OCI-LY7 (cell line): ENCODE data around the gene PHRF1. TPM values are rescaled to one million over a fixed set of nuclear protein-coding genes. Genes with fewer than 3 reads are reported as not detected.

Source experiments
- BruUV-seq: library from RNA; stranded (reverse); fragments of 400-500 nt; replicated peaks from 2 replicates; lab custom pipeline; 2021; lab: Mats Ljungman, UMichigan
- CTCF ChIA-PET: fragments of 300-600 bp; sonication (Branson Sonifier 250); formaldehyde crosslinking; loops from one replicate; lab custom pipeline; 2022; ENCODE audit warnings: antibody characterized with exemption; ENCODE audit not compliant: unreplicated experiment; lab: Charles Lee
- POLR2A ChIA-PET: fragments of 300-600 bp; sonication (Branson Sonifier 250); formaldehyde crosslinking; loops from one replicate; lab custom pipeline; 2022; ENCODE audit warnings: antibody characterized with exemption; lab: Charles Lee
- DNase-seq: peaks from one replicate; pipeline ENCODE4 v3.0.0-alpha.2; 2015; ENCODE audit warnings: low spot score
- H2AFZ ChIP-seq: fragments of 200-600 bp; sonication (generic), shearing (Covaris generic); 2 replicates; pipeline ENCODE4 v1.6.1; 2014; ENCODE audit warnings: mild to moderate bottlenecking, antibody characterized with exemption, low read length, moderate library complexity
- H3K27ac ChIP-seq: fragments of 200-600 bp; sonication (generic); 2 replicates; pipeline ENCODE4 v1.5.1; 2014; ENCODE audit warnings: mixed run types, low read depth, mild to moderate bottlenecking, moderate library complexity, low read length, inconsistent platforms; ENCODE audit not compliant: poor library complexity, severe bottlenecking
- H3K36me3 ChIP-seq: fragments of 200-600 bp; sonication (generic); 2 replicates; pipeline ENCODE4 v1.6.1; 2014; ENCODE audit warnings: mild to moderate bottlenecking, antibody characterized with exemption, low read length, moderate library complexity, mixed read lengths; ENCODE audit not compliant: insufficient read depth
- H3K4me1 ChIP-seq: fragments of 200-600 bp; sonication (generic); 2 replicates; pipeline ENCODE4 v1.5.1; 2014; ENCODE audit warnings: mild to moderate bottlenecking, low read length; ENCODE audit not compliant: insufficient read depth, poor library complexity, severe bottlenecking
- H3K4me2 ChIP-seq: fragments of 200-600 bp; sonication (generic); 2 replicates; pipeline ENCODE4 v1.6.1; 2014; ENCODE audit warnings: mild to moderate bottlenecking, low read length
- H3K4me3 ChIP-seq: fragments of 200-600 bp; sonication (generic); 2 replicates; pipeline ENCODE4 v1.5.1; 2014; ENCODE audit warnings: mild to moderate bottlenecking, low read depth, low read length; ENCODE audit not compliant: poor library complexity, severe bottlenecking
- H3K79me2 ChIP-seq: fragments of 200-600 bp; sonication (generic); 2 replicates; pipeline ENCODE4 v1.6.1; 2016; ENCODE audit warnings: low read depth, mild to moderate bottlenecking, low read length, moderate library complexity, mixed read lengths; ENCODE audit not compliant: insufficient read depth
- H3K9me2 ChIP-seq: fragments of 200-600 bp; sonication (generic); 2 replicates; pipeline ENCODE4 v1.6.1; 2016; ENCODE audit warnings: mild to moderate bottlenecking, low read length, mixed read lengths; ENCODE audit not compliant: insufficient read depth
- H3K9me3 ChIP-seq: fragments of 200-600 bp; sonication (generic); 2 replicates; pipeline ENCODE4 v1.6.1; 2014; ENCODE audit warnings: mild to moderate bottlenecking, mixed run types, low read length, mixed read lengths
- H4K20me1 ChIP-seq: fragments of 200-600 bp; sonication (generic); 2 replicates; pipeline ENCODE4 v1.6.1; 2014; ENCODE audit warnings: mild to moderate bottlenecking, antibody characterized with exemption, low read length, moderate library complexity, mixed read lengths; ENCODE audit not compliant: insufficient read depth
- CTCF ChIP-seq: fragments of 200-600 bp; sonication (generic); conservative IDR thresholded peaks from 2 replicates; pipeline ENCODE4 v1.5.1; 2014; ENCODE audit warnings: mild to moderate bottlenecking, antibody characterized with exemption, low read length, moderate library complexity, mixed read lengths
- EZH2phosphoT487 ChIP-seq: fragments of 200-600 bp; sonication (generic); IDR thresholded peaks from 2 replicates; pipeline ENCODE4 v1.6.1; 2018; ENCODE audit warnings: low read depth, borderline replicate concordance, mild to moderate bottlenecking, mixed run types, antibody characterized with exemption, low read length, moderate library complexity, mixed read lengths
- intact Hi-C: fragments of 100-400 bp; cut with micrococcal nuclease; formaldehyde crosslinking; loops from one replicate; pipeline ENCODE4 v1.10.0; 2022; ENCODE audit not compliant: unreplicated experiment
- total RNA-seq, 2 experiments: library from RNA; depleted of rRNA in 1 of 2; stranded (reverse); fragments of >200 nt in 1 of 2; shearing (Covaris generic) in 1 of 2; gene quantifications; 2 replicates each; pipeline ENCODE4 v1.2.3, GENCODE V29; 2014 to 2022

The PHRF1 gene
- total RNA-seq, 2 experiments from 2014 or later, result 25.6 to 45.4 TPM

- ChIA-PET CTCF (no interaction called here), POLR2A (no interaction called here)
- Histone ChIP-seq H4K20me1 (0 out of 2 replicates have a peak, but pooled peaks cover 3% of the 10 kb centered on the region), H3K4me3 (no peak overlapping the region), H3K36me3 (peaks cover 90% of the 10 kb centered on the region), H3K9me2 (no peaks in the 10 kb centered on the region), H3K79me2 (no peaks in the 10 kb centered on the region), H3K4me2 (no peak overlapping the region), H3K4me1 (no peaks in the 10 kb centered on the region), H3K27ac (no peak overlapping the region), H3K9me3 (no peaks in the 10 kb centered on the region), H2AFZ (no peak overlapping the region)
- no TSS peak for BruUV-seq
- DNase-seq, result no peak
- intact Hi-C loops, result no loop called here
- no peak for TF ChIP-seq EZH2phosphoT487
- TF ChIP-seq CTCF, result no peak
These were observed 33.1 kb downstream of the PHRF1 start for GRCh38 chr11:609341-609811.

- intact Hi-C loops, result no loop called here
- POLR2A ChIA-PET, result interaction anchor here (0.5 kb wide), 1 partner anchor 19 kb away, joined by 5 read pairs; no protein-coding TSS in a partner anchor
These were observed 34.0 kb downstream of the PHRF1 start for GRCh38 chr11:610146-610801.

More at GRCh38 chr11:610146-610801, 34.0 kb downstream of the PHRF1 start:
- H3K4me1 ChIP-seq, result peaks cover 6% of the 10 kb centered on the region
- CTCF ChIA-PET, result no interaction called here
- BruUV-seq, result no TSS peak
- no peak overlapping the region for H2AFZ ChIP-seq
- no peak for TF ChIP-seq CTCF
- no peaks in the 10 kb centered on the region for H3K9me3 ChIP-seq
- no peak overlapping the region for H3K4me3 ChIP-seq
- 0 out of 2 replicates have a peak, but pooled peaks cover 3% of the 10 kb centered on the region for H4K20me1 ChIP-seq
- H3K9me2 ChIP-seq, result no peaks in the 10 kb centered on the region
- H3K79me2 ChIP-seq, result no peaks in the 10 kb centered on the region
- no peak overlapping the region for H3K27ac ChIP-seq
- no peak for DNase-seq
- no peak overlapping the region for H3K4me2 ChIP-seq
- peaks cover 81% of the 10 kb centered on the region for H3K36me3 ChIP-seq
